Epithelial cell of esophagus (primary cell): ENCODE measurements around the gene CPVL.

Experiments used
- DNase-seq: peaks from one replicate; pipeline ENCODE4 v3.0.0; 2010; ENCODE audit warnings: low read depth
- H3K4me3 ChIP-seq: 2 replicates; pipeline ENCODE4 v1.5.1; 2011; ENCODE audit warnings: mild to moderate bottlenecking, low read length, control low read depth
- CTCF ChIP-seq: IDR thresholded peaks from 2 replicates; pipeline ENCODE4 v1.5.1; 2011; ENCODE audit warnings: low read depth, mild to moderate bottlenecking, low read length, control low read depth, inconsistent platforms; ENCODE audit not compliant: insufficient read depth; ENCODE audit errors: missing control alignments

CPVL gene

GRCh38 chr7:29090151-29090805 is 56.1 kb downstream of the CPVL start:
- no peak overlapping the region for H3K4me3 ChIP-seq
- no peak for DNase-seq
- no peak for TF ChIP-seq CTCF

DNA sequence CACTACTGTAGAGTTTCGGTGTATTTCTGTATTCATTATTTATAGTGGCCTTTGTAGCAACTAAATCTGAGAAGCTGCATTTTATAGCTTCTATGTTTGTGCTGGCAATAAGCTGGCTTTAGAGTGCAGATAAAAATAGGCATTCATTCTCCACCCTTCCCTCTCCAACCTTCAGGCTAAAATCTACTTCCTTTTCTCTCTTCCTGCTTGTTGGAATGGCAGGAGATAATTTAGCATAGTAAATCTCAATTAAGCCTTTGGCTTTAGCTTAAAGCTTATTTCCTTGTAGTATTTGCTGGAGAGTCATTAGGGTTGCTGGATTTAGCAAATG is 58.5 kb downstream of the CPVL start:
- no peak for TF ChIP-seq CTCF
- H3K4me3 ChIP-seq: no peak overlapping the region
- DNase-seq: no peak

DNA sequence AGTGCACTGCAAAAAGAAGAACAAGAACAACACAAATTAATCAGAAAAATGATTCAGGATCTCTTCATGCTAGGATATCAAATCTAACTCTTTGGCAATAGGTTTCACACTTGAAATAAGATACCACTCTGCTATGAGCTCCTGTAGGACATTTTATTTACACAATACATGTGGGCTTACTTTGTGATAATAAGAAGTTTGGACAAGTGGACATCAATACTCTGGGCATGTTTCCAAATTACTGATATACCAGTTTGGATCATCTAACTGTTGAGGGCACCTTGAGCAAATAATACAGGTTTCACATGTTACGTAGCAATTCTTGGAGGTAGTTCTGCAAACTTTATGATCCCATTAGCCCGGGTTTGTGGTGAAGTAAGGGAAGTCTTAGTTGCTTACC is 59.8 kb downstream of the CPVL start:
- H3K4me3 ChIP-seq: no peak overlapping the region
- no peak for DNase-seq
- TF ChIP-seq CTCF: no peak

- TF ChIP-seq CTCF: no peak
- H3K4me3 ChIP-seq: no peak overlapping the region
- no peak for DNase-seq
These were observed 61.5 kb downstream of the CPVL start for GRCh38 chr7:29084832-29085231.

DNA sequence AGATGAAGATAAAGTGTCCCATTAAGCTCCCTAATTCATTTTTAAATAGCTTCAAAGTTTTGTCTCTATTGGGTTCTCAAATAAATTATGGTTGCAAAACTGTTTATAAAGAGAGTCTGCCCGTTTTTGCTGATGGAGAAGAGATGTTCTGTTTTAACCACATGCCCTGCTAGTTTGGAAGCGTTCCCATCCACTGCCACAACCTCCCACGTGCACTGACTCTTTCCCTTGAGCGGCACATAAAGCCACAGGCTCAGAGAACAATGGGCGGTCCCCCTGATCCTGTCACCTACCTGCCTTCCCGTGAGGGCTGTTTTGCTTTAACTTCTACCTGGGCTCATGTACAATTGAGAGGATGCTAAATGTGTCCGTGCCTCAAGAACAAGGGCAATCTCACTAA is 65.5 kb downstream of the CPVL start:
- DNase-seq: no peak

DNA sequence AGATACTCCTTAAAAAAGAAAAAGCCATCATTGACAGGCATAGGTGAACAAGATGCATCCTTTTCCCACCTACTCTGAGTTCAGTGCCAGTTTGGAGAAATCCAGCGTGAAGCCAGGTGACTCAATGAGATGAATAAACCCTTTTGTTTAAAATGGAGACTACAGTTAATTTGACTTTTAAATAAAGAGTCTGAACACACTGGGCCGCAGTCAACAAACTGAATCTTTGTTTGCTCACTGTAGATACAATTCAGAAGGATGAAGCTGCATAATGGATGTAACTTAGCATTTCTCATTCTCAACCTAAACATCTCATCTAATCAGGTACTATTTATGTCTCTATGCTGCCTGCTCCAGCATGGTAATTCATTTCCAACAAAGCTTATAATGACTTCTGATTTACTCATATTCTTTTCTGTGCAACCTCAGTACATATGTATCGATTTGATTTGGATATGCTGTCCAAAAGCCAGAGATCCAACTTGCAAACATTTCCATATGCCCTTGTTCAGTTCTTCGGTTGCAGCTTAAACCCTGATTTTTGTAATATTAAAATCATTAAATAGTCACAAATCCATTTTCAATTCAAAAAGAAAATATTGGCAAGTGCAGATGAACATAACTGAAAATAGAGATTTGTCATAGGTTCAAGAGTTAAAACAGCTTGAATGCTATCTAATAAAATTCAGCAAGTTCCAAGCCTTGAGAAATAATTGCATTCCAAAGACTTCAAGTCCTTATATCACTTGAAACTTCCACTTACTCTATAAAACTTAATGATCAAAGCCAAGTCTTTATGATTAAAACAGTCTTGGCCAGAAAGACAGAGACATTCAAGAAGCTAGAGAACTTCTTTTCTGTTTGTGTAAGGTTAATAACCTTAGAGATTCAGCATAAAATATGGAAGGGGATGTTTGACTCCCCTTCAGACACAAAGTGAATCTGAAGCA is 67.8 kb downstream of the CPVL start:
- no peak for DNase-seq
- TF ChIP-seq CTCF: no peak
- no peak overlapping the region for H3K4me3 ChIP-seq

More for the DNA sequence above, 65.5 kb downstream of the CPVL start:
- no peak overlapping the region for H3K4me3 ChIP-seq
- TF ChIP-seq CTCF: no peak
